Putamen (tissue), 1 donor: ENCODE data around the gene TMEM243.
"Not testable (repeated sequence)": the region's sequence is repeated elsewhere in the genome, so short reads cannot be mapped to it uniquely, and the experiment has no call there.

ENCODE experiments used
- DNase-seq: peaks from one replicate; pipeline ENCODE4 v3.0.0-alpha.2; 2016; ENCODE audit warnings: low spot score

TMEM243 gene

GRCh38 chr7:87219545-87220025 lies at the start of gene TMEM243:
Gene TMEM243 (minus strand): TSS chr7:87219732. CDS start chr7:87219503, 229 bp downstream.
- peak; percentile 54 for DNase-seq

GRCh38 chr7:87267239-87267900 lies 47.8 kb upstream of the TMEM243 start:
- DNase-seq: no peak

- no peak for DNase-seq
Observed at GRCh38 chr7:87263537-87263936, 44.0 kb upstream of the TMEM243 start.

GRCh38 chr7:87253589-87254087 lies 34.1 kb upstream of the TMEM243 start:
- no peak for DNase-seq

GRCh38 chr7:87245671-87246070 lies 26.1 kb upstream of the TMEM243 start:
- not testable (repeated sequence) for DNase-seq

- not testable (repeated sequence) for DNase-seq
Observed at GRCh38 chr7:87238464-87239051, 19.0 kb upstream of the TMEM243 start.

GRCh38 chr7:87234949-87235348 lies 15.4 kb upstream of the TMEM243 start:
- no peak for DNase-seq

- DNase-seq: peak; percentile 34
Observed at GRCh38 chr7:87231711-87232110, 12.2 kb upstream of the TMEM243 start.

- DNase-seq: no peak
Observed at GRCh38 chr7:87231258-87231657, 11.7 kb upstream of the TMEM243 start.

GRCh38 chr7:87226495-87226894 lies 7.0 kb upstream of the TMEM243 start:
- DNase-seq: no peak

GRCh38 chr7:87225696-87226095 lies 6.2 kb upstream of the TMEM243 start:
- DNase-seq: no peak

- DNase-seq: no peak
Observed at GRCh38 chr7:87223666-87224065, 4.1 kb upstream of the TMEM243 start.

- peak; percentile 37 for DNase-seq
Observed at GRCh38 chr7:87220734-87221215, 1.2 kb upstream of the TMEM243 start.

- peak; percentile 76 for DNase-seq
Observed at GRCh38 chr7:87220026-87220733, 648 bp upstream of the TMEM243 start.

- peak; percentile 29 for DNase-seq
Observed at GRCh38 chr7:87218796-87219544, 562 bp downstream of the TMEM243 start.

GRCh38 chr7:87217983-87218653 lies 1.4 kb downstream of the TMEM243 start:
- no peak for DNase-seq

- no peak for DNase-seq
Observed at GRCh38 chr7:87216701-87217508, 2.6 kb downstream of the TMEM243 start.

GRCh38 chr7:87215046-87215445 lies 4.5 kb downstream of the TMEM243 start:
- DNase-seq: no peak

- no peak for DNase-seq
Observed at GRCh38 chr7:87213811-87214210, 5.7 kb downstream of the TMEM243 start.

GRCh38 chr7:87213252-87213651 lies 6.3 kb downstream of the TMEM243 start:
- DNase-seq: no peak

- no peak for DNase-seq
Observed at GRCh38 chr7:87212498-87212897, 7.0 kb downstream of the TMEM243 start.
